Measurements from ENCODE around the gene PHACTR4. TPM values are rescaled to one million over a fixed set of nuclear protein-coding genes. Genes with fewer than 3 reads are reported as not detected.
A peak's percentile ranks its signal among the peaks of the same experiment; 100 is the strongest.

Gene PHACTR4
- total and polyA plus RNA-seq, 2 of the 13 experiments (the other 11 are each of a cell fraction or from before 2014, with no cell fraction given), result 13.9 to 17.1 TPM

DNA sequence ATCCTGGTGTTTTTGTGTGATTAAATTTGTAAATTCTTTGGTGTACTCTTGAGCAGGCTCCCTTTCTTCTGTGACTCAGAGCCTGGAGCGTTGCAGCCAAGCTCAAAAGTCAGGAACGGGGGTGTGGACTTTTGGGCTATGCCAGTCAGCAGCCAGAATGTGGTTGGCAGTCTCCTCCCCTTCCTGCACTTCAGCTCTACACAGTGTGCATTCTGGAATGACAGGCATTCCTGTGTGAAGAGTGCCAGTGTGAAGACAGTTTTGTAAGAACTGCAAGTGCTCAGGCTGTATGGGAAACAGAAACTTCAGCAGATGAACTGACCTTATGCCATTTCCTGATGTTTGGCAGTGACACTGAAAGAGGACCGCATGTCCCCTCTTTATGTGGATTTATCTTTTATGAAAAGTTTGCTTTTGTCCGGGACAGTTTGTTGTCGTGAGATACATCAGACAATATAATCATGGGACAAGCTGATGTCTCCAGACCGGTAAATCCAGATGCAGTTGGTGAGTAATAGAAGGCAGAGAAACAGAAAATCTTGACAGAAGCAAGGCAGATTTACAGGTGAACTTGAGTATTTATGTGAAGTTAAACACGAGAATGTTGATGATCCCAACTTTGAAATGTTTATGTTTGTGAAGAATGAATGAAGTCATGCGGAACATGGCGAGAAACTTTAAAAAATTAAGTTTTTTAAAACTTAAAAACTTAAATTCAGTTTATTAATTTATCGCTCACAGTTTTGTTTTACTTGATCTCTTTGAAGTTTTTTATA lies 68.6 kb downstream of the PHACTR4 start (continued):
- TF ChIP-seq GABPA (IDR thresholded peaks at IDR 0.05; ENCODE audit: low read depth, low read length), result no peak
- peak; percentile 62 for TF ChIP-seq GABPA (CRISPR knock-in tag; IDR thresholded peaks at IDR 0.05; ENCODE audit: low read depth)
- TF ChIP-seq, protein P1, sequence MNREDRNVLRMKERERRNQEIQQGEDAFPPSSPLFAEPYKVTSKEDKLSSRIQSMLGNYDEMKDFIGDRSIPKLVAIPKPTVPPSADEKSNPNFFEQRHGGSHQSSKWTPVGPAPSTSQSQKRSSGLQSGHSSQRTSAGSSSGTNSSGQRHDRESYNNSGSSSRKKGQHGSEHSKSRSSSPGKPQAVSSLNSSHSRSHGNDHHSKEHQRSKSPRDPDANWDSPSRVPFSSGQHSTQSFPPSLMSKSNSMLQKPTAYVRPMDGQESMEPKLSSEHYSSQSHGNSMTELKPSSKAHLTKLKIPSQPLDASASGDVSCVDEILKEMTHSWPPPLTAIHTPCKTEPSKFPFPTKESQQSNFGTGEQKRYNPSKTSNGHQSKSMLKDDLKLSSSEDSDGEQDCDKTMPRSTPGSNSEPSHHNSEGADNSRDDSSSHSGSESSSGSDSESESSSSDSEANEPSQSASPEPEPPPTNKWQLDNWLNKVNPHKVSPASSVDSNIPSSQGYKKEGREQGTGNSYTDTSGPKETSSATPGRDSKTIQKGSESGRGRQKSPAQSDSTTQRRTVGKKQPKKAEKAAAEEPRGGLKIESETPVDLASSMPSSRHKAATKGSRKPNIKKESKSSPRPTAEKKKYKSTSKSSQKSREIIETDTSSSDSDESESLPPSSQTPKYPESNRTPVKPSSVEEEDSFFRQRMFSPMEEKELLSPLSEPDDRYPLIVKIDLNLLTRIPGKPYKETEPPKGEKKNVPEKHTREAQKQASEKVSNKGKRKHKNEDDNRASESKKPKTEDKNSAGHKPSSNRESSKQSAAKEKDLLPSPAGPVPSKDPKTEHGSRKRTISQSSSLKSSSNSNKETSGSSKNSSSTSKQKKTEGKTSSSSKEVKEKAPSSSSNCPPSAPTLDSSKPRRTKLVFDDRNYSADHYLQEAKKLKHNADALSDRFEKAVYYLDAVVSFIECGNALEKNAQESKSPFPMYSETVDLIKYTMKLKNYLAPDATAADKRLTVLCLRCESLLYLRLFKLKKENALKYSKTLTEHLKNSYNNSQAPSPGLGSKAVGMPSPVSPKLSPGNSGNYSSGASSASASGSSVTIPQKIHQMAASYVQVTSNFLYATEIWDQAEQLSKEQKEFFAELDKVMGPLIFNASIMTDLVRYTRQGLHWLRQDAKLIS (CRISPR knock-in tag; IDR thresholded peaks at IDR 0.05), result no peak
- TF ChIP-seq ZNF724P (CRISPR knock-in tag; IDR thresholded peaks at IDR 0.05; ENCODE audit: borderline replicate concordance), result no peak
- peak; percentile 72; the same call in 1 of the 3 replicates for TF ChIP-seq MXI1 (IDR thresholded peaks at IDR 0.05; ENCODE audit: borderline replicate concordance, low read depth, low read length)
- TF ChIP-seq ZNF678 (CRISPR knock-in tag; IDR thresholded peaks at IDR 0.05), result no peak
- TF ChIP-seq GMEB1 (CRISPR knock-in tag; IDR thresholded peaks at IDR 0.05; ENCODE audit: borderline replicate concordance), result no peak
- TF ChIP-seq ZNF816 (CRISPR knock-in tag; IDR thresholded peaks at IDR 0.05; ENCODE audit: borderline replicate concordance), result no peak
- TF ChIP-seq ZNF530 (CRISPR knock-in tag; IDR thresholded peaks at IDR 0.05; ENCODE audit: low read depth), result no peak
- peak; percentile 67 for TF ChIP-seq RBM22 (optimal IDR thresholded peaks at IDR 0.05; ENCODE audit: low read length)
- no peak for TF ChIP-seq ZNF558 (CRISPR knock-in tag; IDR thresholded peaks at IDR 0.05; ENCODE audit: borderline replicate concordance)
- no peak for TF ChIP-seq ZNF800 (CRISPR knock-in tag; IDR thresholded peaks at IDR 0.05)
- peak; percentile 66; the same call in 1 of the 2 replicates for TF ChIP-seq GATAD2A (CRISPR knock-in tag; IDR thresholded peaks at IDR 0.05)
- TF ChIP-seq RXRA (CRISPR knock-in tag; IDR thresholded peaks at IDR 0.05), result peak; percentile 16; the same call in 1 of the 2 replicates
- TF ChIP-seq ZNF143 (CRISPR knock-in tag; IDR thresholded peaks at IDR 0.05), result no peak
- TF ChIP-seq GTF3A (CRISPR knock-in tag; conservative IDR thresholded peaks at IDR 0.05), result no peak
- no peak for TF ChIP-seq TFDP1 (CRISPR knock-in tag; IDR thresholded peaks at IDR 0.05; ENCODE audit: borderline replicate concordance)
- TF ChIP-seq ZNF570 (CRISPR knock-in tag; IDR thresholded peaks at IDR 0.05; ENCODE audit: borderline replicate concordance), result no peak
- no peak for TF ChIP-seq ZNF468 (CRISPR knock-in tag; IDR thresholded peaks at IDR 0.05)
- TF ChIP-seq MLLT10 (CRISPR knock-in tag; IDR thresholded peaks at IDR 0.05), result no peak
- no peak for TF ChIP-seq ZFX (CRISPR knock-in tag; IDR thresholded peaks at IDR 0.05; ENCODE audit: low read depth)
- TF ChIP-seq ZNF317 (CRISPR knock-in tag; IDR thresholded peaks at IDR 0.05), result no peak
